Osteocyte (in vitro differentiated cells): ENCODE measurements around the gene GANAB. TPM values are rescaled to one million over a fixed set of nuclear protein-coding genes. Genes with fewer than 3 reads are reported as not detected.
A peak's percentile ranks its signal among the peaks of the same experiment; 100 is the strongest.

Experiments
- DNase-seq: peaks from one replicate; pipeline ENCODE4 v3.0.0; 2021; ENCODE audit warnings: mixed read lengths; ENCODE audit not compliant: unreplicated experiment; ENCODE audit errors: extremely low spot score
- H3K27ac Mint-ChIP-seq: one replicate; pipeline ENCODE4 v1.8.0; 2021; ENCODE audit warnings: mild to moderate bottlenecking, mixed read lengths; ENCODE audit not compliant: unreplicated experiment
- H3K27me3 Mint-ChIP-seq: one replicate; pipeline ENCODE4 v1.8.0; 2021; ENCODE audit warnings: mixed read lengths; ENCODE audit not compliant: unreplicated experiment
- H3K36me3 Mint-ChIP-seq: one replicate; pipeline ENCODE4 v1.8.0; 2021; ENCODE audit warnings: mixed read lengths; ENCODE audit not compliant: unreplicated experiment
- H3K4me1 Mint-ChIP-seq: one replicate; pipeline ENCODE4 v1.8.0; 2021; ENCODE audit warnings: mixed read lengths; ENCODE audit not compliant: unreplicated experiment
- H3K4me3 Mint-ChIP-seq: one replicate; pipeline ENCODE4 v1.8.0; 2021; ENCODE audit warnings: mild to moderate bottlenecking, moderate library complexity, mixed read lengths; ENCODE audit not compliant: unreplicated experiment
- H3K9me3 Mint-ChIP-seq: one replicate; pipeline ENCODE4 v1.8.0; 2021; ENCODE audit warnings: mixed read lengths; ENCODE audit not compliant: unreplicated experiment
- total RNA-seq: library from RNA; stranded (reverse); gene quantifications from 2 replicates; pipeline ENCODE4 v1.2.1, GENCODE V29; 2021
- TF ChIP-seq, protein P1 (sequence below): fragments of 200-600 bp; sonication (generic); IDR thresholded peaks from 2 replicates; pipeline ENCODE4 v1.5.0; 2021; ENCODE audit warnings: antibody characterized with exemption, mild to moderate bottlenecking, moderate library complexity

The GANAB gene
- total RNA-seq, 1 donor from 2014 or later = 366 TPM

DNA sequence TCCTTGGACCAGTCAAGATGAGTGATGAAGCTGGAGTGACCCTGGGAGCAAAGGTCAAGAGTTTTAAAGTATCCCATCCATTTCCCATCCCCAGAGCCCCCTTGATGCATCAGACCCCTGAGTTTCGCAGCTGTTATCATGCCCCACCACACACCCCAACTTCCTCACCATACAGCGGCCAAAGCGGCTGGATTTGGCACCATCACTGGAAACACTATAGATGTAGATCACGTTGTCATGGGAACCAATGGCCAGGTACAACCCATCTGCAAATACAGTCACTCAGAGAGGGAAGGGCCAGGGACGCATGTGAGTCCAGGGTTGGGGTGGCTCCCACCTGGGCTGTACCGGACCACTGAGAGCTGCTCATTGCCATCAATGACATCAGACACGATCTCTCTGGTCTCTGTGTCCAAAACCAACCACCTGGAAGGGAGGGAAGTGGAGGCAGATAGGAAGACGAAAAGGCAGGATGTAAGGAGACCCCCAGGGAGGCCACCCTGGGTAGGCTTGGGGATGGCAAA lies 42.6 kb downstream of the GANAB start:
- Mint-ChIP-seq H3K27ac (no peak overlapping the region), H3K4me3 (no peak overlapping the region), H3K36me3 (peaks cover 25% of the 10 kb centered on the region), H3K9me3 (no peaks in the 10 kb centered on the region), H3K4me1 (peaks cover 30% of the 10 kb centered on the region), H3K27me3 (no peaks in the 10 kb centered on the region)
- no peak for DNase-seq
- TF ChIP-seq, protein P1, sequence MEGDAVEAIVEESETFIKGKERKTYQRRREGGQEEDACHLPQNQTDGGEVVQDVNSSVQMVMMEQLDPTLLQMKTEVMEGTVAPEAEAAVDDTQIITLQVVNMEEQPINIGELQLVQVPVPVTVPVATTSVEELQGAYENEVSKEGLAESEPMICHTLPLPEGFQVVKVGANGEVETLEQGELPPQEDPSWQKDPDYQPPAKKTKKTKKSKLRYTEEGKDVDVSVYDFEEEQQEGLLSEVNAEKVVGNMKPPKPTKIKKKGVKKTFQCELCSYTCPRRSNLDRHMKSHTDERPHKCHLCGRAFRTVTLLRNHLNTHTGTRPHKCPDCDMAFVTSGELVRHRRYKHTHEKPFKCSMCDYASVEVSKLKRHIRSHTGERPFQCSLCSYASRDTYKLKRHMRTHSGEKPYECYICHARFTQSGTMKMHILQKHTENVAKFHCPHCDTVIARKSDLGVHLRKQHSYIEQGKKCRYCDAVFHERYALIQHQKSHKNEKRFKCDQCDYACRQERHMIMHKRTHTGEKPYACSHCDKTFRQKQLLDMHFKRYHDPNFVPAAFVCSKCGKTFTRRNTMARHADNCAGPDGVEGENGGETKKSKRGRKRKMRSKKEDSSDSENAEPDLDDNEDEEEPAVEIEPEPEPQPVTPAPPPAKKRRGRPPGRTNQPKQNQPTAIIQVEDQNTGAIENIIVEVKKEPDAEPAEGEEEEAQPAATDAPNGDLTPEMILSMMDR = no peak

DNA sequence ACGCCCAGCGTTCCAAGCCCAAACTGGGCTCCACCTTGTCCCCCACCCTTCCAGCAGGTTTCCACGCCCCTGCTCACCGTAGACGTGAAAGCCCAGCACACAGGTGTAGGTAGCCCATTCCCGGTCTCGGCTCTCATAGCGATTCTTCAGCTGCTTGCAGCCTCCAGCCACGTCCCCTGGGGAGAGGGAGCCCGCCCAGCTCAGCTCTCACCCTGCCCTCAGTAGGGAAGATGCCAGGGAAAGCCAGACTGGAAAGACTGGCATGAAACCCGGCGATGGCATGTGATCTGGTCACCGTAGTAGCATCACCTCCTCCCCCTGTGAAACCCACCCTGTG lies 43.4 kb downstream of the GANAB start:
- Mint-ChIP-seq H3K9me3 (no peaks in the 10 kb centered on the region), H3K27me3 (no peaks in the 10 kb centered on the region), H3K36me3 (peaks cover 30% of the 10 kb centered on the region), H3K4me1 (peaks cover 32% of the 10 kb centered on the region), H3K27ac (no peak overlapping the region), H3K4me3 (peak overlapping the region; percentile 40)
- TF ChIP-seq, protein P1 = no peak
- DNase-seq = no peak

DNA sequence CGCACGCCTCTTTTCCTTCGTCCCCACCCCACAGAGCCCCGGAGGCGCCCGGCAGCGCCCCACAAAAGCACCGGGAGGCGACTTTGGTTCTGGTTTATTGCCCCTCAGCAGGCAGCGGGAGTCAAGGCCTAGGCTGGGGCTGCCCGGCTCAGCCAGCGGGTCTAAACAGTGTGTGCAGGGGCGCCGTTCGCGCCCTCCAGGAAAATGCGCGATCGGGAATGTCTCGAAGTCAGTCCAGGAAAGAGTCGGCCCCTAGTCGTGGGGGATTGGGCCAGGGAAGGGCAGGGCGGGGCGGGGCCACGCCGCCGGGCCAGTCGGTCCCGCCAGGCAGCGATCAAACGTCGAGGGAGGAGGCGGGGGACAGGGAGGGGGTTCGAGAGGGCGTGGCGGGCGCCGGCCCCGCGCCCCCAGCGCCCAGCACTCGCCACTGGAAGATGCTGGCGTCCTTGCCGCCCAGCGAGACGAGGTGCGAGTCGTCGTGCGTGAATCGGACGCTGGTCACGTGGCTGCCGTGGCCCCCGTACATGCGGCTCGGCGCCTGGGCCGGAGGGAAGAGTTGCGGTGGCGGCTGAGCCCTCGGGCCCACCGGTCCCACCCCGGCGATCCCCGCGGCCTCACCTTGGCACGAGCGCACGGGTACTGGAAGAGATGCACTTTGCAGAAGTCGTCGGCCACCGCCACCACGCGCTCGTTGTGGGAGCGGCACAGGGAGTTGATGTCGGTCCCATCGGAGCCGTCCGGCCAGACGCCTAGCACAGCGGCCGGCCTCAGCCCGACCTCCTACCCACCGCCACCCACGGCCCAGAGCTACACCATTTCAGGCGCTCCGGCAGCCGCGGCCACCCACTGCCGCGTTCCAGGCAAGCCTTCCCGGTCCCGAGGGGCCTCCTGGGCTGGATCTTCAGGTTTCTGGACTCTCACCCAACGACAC lies 44.0 kb downstream of the GANAB start:
- H3K27me3 Mint-ChIP-seq = no peaks in the 10 kb centered on the region
- TF ChIP-seq, protein P1 = no peak
- H3K4me3 Mint-ChIP-seq = peak overlapping the region; percentile 84
- peaks cover 31% of the 10 kb centered on the region for H3K36me3 Mint-ChIP-seq
- peak overlapping the region; percentile 96 for H3K27ac Mint-ChIP-seq
- H3K9me3 Mint-ChIP-seq = no peaks in the 10 kb centered on the region
- H3K4me1 Mint-ChIP-seq = peaks cover 32% of the 10 kb centered on the region
- DNase-seq = no peak

DNA sequence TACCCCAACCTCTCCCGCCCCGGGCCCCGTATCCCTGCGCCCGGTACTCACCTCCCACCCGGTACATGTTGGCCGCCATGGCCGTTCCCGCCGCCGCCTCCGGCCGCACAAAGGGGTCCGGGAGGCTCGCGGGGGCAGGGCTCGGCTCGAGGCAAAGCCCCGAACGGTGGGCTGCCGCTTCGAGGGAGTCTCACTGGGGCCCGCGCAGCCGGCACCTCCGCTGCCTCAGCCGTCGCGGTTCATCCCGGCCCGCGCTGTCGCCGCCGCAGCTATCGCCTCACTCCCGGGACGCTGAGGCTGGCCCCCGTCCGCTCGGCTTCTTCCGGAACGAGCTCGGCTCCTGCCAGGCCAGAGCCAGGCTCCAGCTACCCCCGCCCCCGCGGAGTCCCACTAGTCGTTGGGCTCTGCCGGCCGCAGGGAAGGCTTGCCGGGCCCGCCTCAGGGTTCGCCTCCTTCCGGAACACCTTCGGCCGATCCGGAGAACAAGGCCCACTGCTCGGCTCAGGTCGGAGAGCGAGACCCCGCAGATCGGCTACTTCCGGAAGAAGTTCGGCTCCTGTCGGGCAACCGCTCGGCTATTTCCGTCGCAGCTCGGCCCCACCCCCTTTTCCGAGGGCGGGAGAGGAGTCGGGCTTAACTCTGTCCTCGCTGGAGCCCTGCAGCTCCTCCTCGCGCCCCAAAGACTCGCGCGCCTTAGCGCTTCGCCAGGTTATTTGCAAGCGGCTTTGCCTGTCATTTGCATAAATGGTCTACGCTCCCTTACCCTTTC lies 44.9 kb downstream of the GANAB start, which contains the start of gene MTA2:
MTA2 (minus strand) TSS at position 494 of the 769 bp plus-strand sequence; CDS start at position 79, 415 bp downstream.
- peak; percentile 100 for DNase-seq
- H3K9me3 Mint-ChIP-seq = no peaks in the 10 kb centered on the region
- peak within 1 kb of the TSS; percentile 96 for H3K27ac Mint-ChIP-seq
- no peaks in the 10 kb centered on the region for H3K27me3 Mint-ChIP-seq
- peaks cover 34% of the 10 kb centered on the region for H3K36me3 Mint-ChIP-seq
- peak within 1 kb of the TSS; percentile 84 for H3K4me3 Mint-ChIP-seq
- TF ChIP-seq, protein P1 = no peak
- H3K4me1 Mint-ChIP-seq = peaks cover 32% of the 10 kb centered on the region

DNA sequence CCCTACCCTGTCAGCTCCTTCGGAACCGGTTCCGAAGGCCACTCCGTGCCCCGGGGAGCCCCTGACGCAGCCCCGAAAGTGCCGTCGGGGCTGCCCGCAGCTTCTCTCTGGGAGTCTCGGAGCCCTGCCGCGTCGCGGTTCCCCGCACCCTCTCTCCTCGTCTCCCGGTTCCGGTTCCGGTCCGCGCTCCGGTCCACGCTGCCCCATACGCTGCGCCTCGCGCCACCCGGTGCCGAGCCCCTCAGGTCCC lies 45.4 kb downstream of the GANAB start:
- Mint-ChIP-seq H3K4me3 (peak overlapping the region; percentile 84), H3K4me1 (peaks cover 32% of the 10 kb centered on the region), H3K27ac (peak overlapping the region; percentile 96), H3K9me3 (no peaks in the 10 kb centered on the region), H3K27me3 (no peaks in the 10 kb centered on the region), H3K36me3 (peaks cover 36% of the 10 kb centered on the region)
- TF ChIP-seq, protein P1 = no peak
- DNase-seq = no peak
